Measurements from ENCODE around the gene REG1B.
"Not testable (repeated sequence)": the region's sequence is repeated elsewhere in the genome, so short reads cannot be mapped to it uniquely, and the experiment has no call there.

REG1B gene

DNA sequence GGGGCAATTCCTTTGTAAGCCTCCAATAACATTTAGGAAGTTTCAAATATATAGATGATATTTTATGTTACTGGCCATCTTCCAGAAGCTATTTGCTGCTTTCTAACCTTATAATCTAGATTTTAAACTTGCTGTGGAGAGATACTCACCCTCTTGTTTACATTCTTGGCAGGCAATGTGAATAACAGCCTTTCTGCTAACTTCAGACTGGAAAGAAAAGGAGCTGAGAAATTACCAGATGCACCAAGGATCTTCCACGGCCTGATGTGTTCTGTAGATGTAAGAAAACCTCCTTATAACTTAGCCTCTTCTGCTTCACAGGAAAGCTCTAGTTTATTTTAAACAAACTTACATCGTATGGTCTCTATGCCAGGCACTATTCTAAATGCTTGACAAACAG lies 16.7 kb downstream of the REG1B start:
- no peak for TF ChIP-seq CTCF (conservative IDR thresholded peaks at IDR 0.05; ENCODE audit: low read depth)
- no peak for DNase-seq (ENCODE audit: low spot score)
- ChIA-PET POLR2A (ENCODE audit: low non-redundant PET) (no interaction called here), CTCF (no interaction called here)
- H3K27ac ChIP-seq = no peak overlapping the region

GRCh38 chr2:79065201-79065600 lies 22.6 kb downstream of the REG1B start:
- POLR2A ChIA-PET (ENCODE audit: low non-redundant PET) = no interaction called here
- CTCF ChIA-PET = no interaction called here
- no peak for TF ChIP-seq CTCF (conservative IDR thresholded peaks at IDR 0.05; ENCODE audit: low read depth)
- no peak overlapping the region for H3K27ac ChIP-seq
- no peak for DNase-seq (ENCODE audit: low spot score)

- H3K27ac ChIP-seq; DNase-seq (ENCODE audit: low spot score); CTCF ChIA-PET; POLR2A ChIA-PET (ENCODE audit: low non-redundant PET): not testable (repeated sequence)
Observed at GRCh38 chr2:79054769-79055168, 33.0 kb downstream of the REG1B start.

GRCh38 chr2:79053486-79053885 lies 34.3 kb downstream of the REG1B start:
- POLR2A ChIA-PET (ENCODE audit: low non-redundant PET); CTCF ChIA-PET; H3K27ac ChIP-seq; DNase-seq (ENCODE audit: low spot score): not testable (repeated sequence)

DNA sequence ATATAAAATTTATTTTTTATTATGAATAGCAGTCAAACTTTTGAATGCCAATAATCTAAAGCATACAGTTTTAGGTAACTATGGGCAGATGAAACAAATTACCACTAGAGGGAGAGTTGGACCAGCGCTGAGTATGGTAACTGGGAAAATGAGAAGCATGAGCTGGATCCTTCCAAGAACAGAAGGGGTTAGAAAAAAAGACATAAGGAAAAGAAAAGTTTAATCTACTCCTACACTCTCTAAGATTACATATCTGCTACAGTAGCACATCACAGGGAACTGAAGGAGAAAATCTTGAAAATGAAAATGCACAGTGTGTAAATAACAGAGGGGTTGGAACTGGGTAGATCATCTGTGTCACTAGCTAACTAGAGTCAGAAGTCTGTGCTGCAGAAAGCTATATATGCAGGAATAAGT lies 46.8 kb downstream of the REG1B start:
- CTCF ChIA-PET = interaction anchor here (0.6 to 0.7 kb wide), 2 partner anchors 180 to 577 kb away, joined by 4 to 5 read pairs; no protein-coding TSS in a partner anchor

GRCh38 chr2:79039944-79040343 lies 47.8 kb downstream of the REG1B start:
- ChIA-PET CTCF (interaction anchor here (0.6 to 1.0 kb wide), 3 partner anchors 181 to 1149 kb away, joined by 3 read pairs; no protein-coding TSS in a partner anchor), POLR2A (ENCODE audit: low non-redundant PET) (no interaction called here)
- H3K27ac ChIP-seq = no peak overlapping the region
- TF ChIP-seq CTCF (conservative IDR thresholded peaks at IDR 0.05; ENCODE audit: low read depth) = no peak
- DNase-seq (ENCODE audit: low spot score) = no peak

More for the DNA sequence above, 46.8 kb downstream of the REG1B start:
- H3K27ac ChIP-seq = no peak overlapping the region
- POLR2A ChIA-PET (ENCODE audit: low non-redundant PET) = no interaction called here
- TF ChIP-seq CTCF (conservative IDR thresholded peaks at IDR 0.05; ENCODE audit: low read depth) = 0 out of 2 replicates have a peak, but pooled peaks have one; percentile 22
- peak; percentile 19 for DNase-seq (ENCODE audit: low spot score)

Measured in RWPE1 (cell line).